HL-60 (cell line): ENCODE data around the gene ATG4B.
"Not testable (repeated sequence)": the region's sequence is repeated elsewhere in the genome, so short reads cannot be mapped to it uniquely, and the experiment has no call there.

Experiments used
- DNase-seq, 2 experiments: peaks; one replicate each; pipeline ENCODE4 v3.0.0-alpha.2; 2010 to 2020; ENCODE audit warnings: low read depth in 1 of 2, low spot score in 1 of 2
- H3K27ac ChIP-seq: fragments of 250-450 bp; sonication (Bioruptor Pico); replicated peaks from 2 replicates; pipeline ENCODE4 v1.5.1; 2020; ENCODE audit warnings: mild to moderate bottlenecking, moderate library complexity
- H3K27me3 ChIP-seq: fragments of 250-450 bp; sonication (Bioruptor Pico); 2 replicates; pipeline ENCODE4 v1.5.1; 2021; ENCODE audit warnings: mild to moderate bottlenecking, moderate library complexity; ENCODE audit not compliant: insufficient read depth, poor library complexity, severe bottlenecking
- H3K4me3 ChIP-seq: replicated peaks from 2 replicates; pipeline ENCODE4 v1.5.1; 2011; ENCODE audit warnings: mild to moderate bottlenecking, control low read depth, low read length; ENCODE audit not compliant: insufficient read depth
- GABPA ChIP-seq: IDR thresholded peaks from 2 replicates; pipeline ENCODE4 v1.6.1; 2012; ENCODE audit warnings: low read depth
- POLR2AphosphoS5 ChIP-seq: IDR thresholded peaks from 2 replicates; pipeline ENCODE4 v1.6.1; 2012; ENCODE audit warnings: low read depth
- SPI1 ChIP-seq: IDR thresholded peaks from 2 replicates; pipeline ENCODE4 v1.6.1; 2012; ENCODE audit warnings: low read depth, mild to moderate bottlenecking, borderline replicate concordance
- long read RNA-seq: library from polyadenylated mRNA; unstranded; transcript quantifications from one replicate; pipeline ENCODE4 v2.0.0, GENCODE V29; 2020
- TF ChIP-seq, protein P1 (sequence below): IDR thresholded peaks from 2 replicates; pipeline ENCODE4 v1.6.1; 2012; ENCODE audit warnings: low read depth; ENCODE audit not compliant: insufficient replicate concordance
- TF ChIP-seq, protein P2 (sequence below): IDR thresholded peaks from one replicate; pipeline ENCODE4 v1.5.1; 2011; ENCODE audit warnings: low read length, control low read depth, inconsistent platforms; ENCODE audit not compliant: insufficient read depth

ATG4B gene
- long read RNA-seq, transcript ATG4B-205 (13 exons, 2,878 nt) = major isoform, 199 of 413 reads
- long read RNA-seq, transcript ATG4B-201 (13 exons, 1,566 nt) = minor isoform, 5 of 413 reads
- long read RNA-seq, transcript ATG4B-220 (13 exons, 2,414 nt) = minor isoform, 10 of 413 reads
- long read RNA-seq, partial matches to known transcripts = 96 of 413 reads
- long read RNA-seq, other reads (novel, unspliced or antisense) = 101 of 413 reads

- Histone ChIP-seq H3K27me3 (no peaks in the 10 kb centered on the region), H3K27ac (peak within 1 kb of the TSS; percentile 99), H3K4me3 (peak within 1 kb of the TSS; percentile 83)
- DNase-seq = peak; percentile 77 to 80
- TF ChIP-seq, protein P1, sequence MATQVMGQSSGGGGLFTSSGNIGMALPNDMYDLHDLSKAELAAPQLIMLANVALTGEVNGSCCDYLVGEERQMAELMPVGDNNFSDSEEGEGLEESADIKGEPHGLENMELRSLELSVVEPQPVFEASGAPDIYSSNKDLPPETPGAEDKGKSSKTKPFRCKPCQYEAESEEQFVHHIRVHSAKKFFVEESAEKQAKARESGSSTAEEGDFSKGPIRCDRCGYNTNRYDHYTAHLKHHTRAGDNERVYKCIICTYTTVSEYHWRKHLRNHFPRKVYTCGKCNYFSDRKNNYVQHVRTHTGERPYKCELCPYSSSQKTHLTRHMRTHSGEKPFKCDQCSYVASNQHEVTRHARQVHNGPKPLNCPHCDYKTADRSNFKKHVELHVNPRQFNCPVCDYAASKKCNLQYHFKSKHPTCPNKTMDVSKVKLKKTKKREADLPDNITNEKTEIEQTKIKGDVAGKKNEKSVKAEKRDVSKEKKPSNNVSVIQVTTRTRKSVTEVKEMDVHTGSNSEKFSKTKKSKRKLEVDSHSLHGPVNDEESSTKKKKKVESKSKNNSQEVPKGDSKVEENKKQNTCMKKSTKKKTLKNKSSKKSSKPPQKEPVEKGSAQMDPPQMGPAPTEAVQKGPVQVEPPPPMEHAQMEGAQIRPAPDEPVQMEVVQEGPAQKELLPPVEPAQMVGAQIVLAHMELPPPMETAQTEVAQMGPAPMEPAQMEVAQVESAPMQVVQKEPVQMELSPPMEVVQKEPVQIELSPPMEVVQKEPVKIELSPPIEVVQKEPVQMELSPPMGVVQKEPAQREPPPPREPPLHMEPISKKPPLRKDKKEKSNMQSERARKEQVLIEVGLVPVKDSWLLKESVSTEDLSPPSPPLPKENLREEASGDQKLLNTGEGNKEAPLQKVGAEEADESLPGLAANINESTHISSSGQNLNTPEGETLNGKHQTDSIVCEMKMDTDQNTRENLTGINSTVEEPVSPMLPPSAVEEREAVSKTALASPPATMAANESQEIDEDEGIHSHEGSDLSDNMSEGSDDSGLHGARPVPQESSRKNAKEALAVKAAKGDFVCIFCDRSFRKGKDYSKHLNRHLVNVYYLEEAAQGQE = no peak
- TF ChIP-seq POLR2AphosphoS5 (peak; percentile 80), GABPA (no peak), SPI1 (no peak)
- TF ChIP-seq, protein P2, sequence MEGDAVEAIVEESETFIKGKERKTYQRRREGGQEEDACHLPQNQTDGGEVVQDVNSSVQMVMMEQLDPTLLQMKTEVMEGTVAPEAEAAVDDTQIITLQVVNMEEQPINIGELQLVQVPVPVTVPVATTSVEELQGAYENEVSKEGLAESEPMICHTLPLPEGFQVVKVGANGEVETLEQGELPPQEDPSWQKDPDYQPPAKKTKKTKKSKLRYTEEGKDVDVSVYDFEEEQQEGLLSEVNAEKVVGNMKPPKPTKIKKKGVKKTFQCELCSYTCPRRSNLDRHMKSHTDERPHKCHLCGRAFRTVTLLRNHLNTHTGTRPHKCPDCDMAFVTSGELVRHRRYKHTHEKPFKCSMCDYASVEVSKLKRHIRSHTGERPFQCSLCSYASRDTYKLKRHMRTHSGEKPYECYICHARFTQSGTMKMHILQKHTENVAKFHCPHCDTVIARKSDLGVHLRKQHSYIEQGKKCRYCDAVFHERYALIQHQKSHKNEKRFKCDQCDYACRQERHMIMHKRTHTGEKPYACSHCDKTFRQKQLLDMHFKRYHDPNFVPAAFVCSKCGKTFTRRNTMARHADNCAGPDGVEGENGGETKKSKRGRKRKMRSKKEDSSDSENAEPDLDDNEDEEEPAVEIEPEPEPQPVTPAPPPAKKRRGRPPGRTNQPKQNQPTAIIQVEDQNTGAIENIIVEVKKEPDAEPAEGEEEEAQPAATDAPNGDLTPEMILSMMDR = no peak
Measured at GRCh38 chr2:241637018-241637794, at the start of gene ATG4B, which contains the start of gene THAP4. Gene ATG4B (plus strand): TSS chr2:241637693. CDS start chr2:241637715, 22 bp downstream. Gene THAP4 (minus strand): TSS chr2:241637158. CDS start chr2:241637017, 141 bp downstream.

- H3K4me3 ChIP-seq, H3K27me3 ChIP-seq, DNase-seq, H3K27ac ChIP-seq: not testable (repeated sequence)
Measured at GRCh38 chr2:241589863-241590262, 47.6 kb upstream of the ATG4B start.

- H3K27ac ChIP-seq, H3K27me3 ChIP-seq, H3K4me3 ChIP-seq, DNase-seq: not testable (repeated sequence)
Measured at GRCh38 chr2:241590496-241591455, 46.7 kb upstream of the ATG4B start.

DNA sequence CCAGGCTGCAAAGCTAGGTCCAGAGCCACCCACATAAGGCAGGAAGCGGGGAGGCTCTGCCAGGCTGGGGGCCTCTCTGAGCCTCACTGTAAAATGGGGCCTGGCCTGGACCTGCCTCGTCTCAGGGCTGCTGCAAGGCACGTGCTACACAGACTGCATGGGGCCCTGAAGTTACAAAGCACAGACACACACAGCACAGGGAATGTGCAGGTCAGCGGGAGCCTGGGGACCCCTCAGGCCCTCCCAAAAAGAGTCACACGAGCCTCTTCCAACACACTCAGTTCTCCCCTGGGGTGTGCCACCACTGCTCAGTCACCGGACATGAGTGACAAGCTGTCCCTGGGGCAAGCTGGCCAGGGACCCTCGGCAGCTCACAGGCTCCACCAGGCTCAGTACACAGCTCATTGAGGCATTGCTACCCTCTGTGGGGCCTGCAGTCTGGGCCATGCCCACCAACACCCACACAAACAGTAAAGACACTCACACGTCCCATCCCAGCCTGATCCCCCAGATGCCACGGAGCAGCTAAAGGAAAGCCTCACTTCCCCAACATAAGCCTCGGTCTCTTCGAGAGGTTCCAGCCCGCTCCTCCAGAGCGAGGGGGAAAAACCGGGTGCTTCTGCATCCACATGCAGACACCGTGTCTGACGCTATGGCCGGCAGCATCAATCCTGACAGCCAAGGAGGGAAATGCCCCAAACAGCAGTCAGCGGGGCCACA lies 45.2 kb upstream of the ATG4B start:
- Histone ChIP-seq H3K4me3 (no peak overlapping the region), H3K27ac (no peak overlapping the region), H3K27me3 (no peaks in the 10 kb centered on the region)
- no peak for DNase-seq
- no peak for TF ChIP-seq POLR2AphosphoS5
- TF ChIP-seq SPI1 = no peak
- TF ChIP-seq GABPA = no peak
- TF ChIP-seq, protein P2 = no peak
- TF ChIP-seq, protein P1 = no peak
